ENCODE data around the gene MDM4.
"Not testable (repeated sequence)": the region's sequence is repeated elsewhere in the genome, so short reads cannot be mapped to it uniquely, and the experiment has no call there.

The MDM4 gene

DNA sequence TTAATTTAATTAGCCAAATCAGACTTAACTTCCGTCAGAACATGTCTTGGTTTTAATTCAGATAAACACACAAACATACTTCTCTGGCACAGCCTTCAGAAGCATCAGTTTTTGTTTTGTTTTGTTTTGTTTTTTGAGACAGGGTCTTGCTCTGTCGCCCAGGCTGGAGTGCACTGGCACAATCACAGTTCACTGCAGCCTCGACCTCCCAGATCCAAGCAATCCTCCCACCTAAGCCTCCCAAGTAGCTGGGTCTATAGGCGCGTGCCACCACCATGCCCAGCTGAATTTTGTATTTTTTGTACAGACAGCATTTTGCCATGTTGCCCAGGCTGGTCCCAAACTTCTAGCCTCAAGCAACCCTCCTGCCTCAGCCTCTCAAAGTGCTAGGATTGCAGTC, 34.7 kb downstream of the MDM4 start:
- H3K36me3 Mint-ChIP-seq (ENCODE audit: low read depth), result peaks cover 92% of the 10 kb centered on the region

DNA sequence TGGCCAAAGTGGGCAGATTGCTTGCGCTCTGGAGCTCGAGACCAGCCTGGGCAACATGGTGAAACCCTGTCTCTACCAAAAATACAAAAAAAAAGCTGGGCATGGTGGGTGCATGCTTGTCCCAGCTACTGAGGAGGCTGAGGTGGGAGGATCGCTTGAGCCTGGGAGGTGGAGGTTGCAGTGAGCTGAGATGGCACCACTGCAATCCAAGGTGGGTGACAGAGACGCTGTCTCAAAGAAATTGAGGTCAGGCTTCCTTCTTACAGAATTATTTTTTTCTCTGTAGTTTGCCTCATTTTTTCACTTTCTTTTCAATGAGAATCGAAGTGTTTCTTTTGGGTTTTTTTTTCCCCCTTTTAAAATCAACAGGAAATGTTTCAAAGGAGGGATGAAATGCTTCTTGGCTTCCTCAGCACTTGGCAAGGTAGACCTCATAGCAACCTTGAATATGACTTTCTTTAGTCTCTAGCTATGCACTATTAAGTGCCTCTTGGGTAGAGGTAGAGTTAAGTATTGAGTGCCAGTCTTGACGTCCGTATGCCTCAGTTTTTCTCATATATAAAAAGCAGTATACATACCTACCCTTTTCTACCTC, 40.3 kb downstream of the MDM4 start:
- DNase-seq, result no peak
- Mint-ChIP-seq H3K9me3 (no peaks in the 10 kb centered on the region), H3K27me3 (no peaks in the 10 kb centered on the region), H3K4me3 (no peak overlapping the region), H3K4me1 (ENCODE audit: low read depth) (peaks cover 40% of the 10 kb centered on the region), H3K36me3 (ENCODE audit: low read depth) (peaks cover 87% of the 10 kb centered on the region), H3K27ac (peak overlapping the region; percentile 67)

More for the DNA sequence above, 34.7 kb downstream of the MDM4 start:
- H3K9me3 Mint-ChIP-seq, result no peaks in the 10 kb centered on the region
- no peak for DNase-seq
- H3K4me1 Mint-ChIP-seq (ENCODE audit: low read depth), result peaks cover 30% of the 10 kb centered on the region
- H3K27me3 Mint-ChIP-seq, result no peaks in the 10 kb centered on the region
- H3K27ac Mint-ChIP-seq, result no peak overlapping the region
- H3K4me3 Mint-ChIP-seq, result no peak overlapping the region

DNA sequence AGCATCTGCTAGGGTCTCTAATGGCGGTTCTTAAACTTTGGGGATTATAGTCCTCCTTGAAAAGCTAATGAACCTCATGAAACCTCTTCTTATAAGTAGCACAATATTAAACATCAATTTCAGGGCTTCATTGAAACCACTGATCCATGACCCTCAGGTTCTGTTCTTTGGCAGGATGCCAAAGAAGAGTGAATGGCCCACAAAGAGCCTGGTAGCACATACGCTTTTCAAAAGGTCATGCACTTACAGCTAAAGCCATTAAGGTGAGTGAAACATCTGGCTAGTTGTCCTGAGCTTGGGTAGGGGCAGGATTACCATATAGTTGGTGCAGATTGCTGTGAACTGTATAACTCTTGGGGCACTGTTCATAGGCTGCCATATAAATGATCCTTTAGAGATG, 42.3 kb downstream of the MDM4 start:
- peaks cover 50% of the 10 kb centered on the region for H3K4me1 Mint-ChIP-seq (ENCODE audit: low read depth)
- no peak for DNase-seq
- H3K27me3 Mint-ChIP-seq, result no peaks in the 10 kb centered on the region
- H3K4me3 Mint-ChIP-seq, result no peak overlapping the region
- H3K9me3 Mint-ChIP-seq, result no peaks in the 10 kb centered on the region
- H3K36me3 Mint-ChIP-seq (ENCODE audit: low read depth), result peaks cover 85% of the 10 kb centered on the region
- H3K27ac Mint-ChIP-seq, result no peak overlapping the region

DNA sequence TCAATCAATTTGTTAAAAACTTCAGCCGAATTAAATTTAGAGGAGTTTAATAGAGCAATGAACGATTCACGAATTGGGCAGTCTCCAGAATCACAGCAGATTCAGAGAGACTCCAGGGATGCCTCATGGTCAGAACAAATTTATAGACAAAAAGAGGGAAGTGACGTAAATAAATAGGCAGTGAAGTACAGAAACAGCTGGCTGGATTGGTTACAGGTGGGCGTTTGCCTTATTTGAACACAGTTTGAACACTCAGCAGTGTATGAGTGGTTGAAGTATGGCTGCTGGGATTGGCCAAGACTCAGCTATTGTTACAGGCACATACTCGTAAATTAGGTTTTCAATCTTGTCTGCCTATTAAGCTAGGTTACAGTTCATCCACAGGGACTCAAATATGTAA, 43.8 kb downstream of the MDM4 start:
- Mint-ChIP-seq H3K36me3 (ENCODE audit: low read depth) (peaks cover 72% of the 10 kb centered on the region), H3K4me1 (ENCODE audit: low read depth) (peaks cover 56% of the 10 kb centered on the region)
- DNase-seq, H3K9me3 Mint-ChIP-seq, H3K27me3 Mint-ChIP-seq, H3K4me3 Mint-ChIP-seq, H3K27ac Mint-ChIP-seq: not testable (repeated sequence)

DNA sequence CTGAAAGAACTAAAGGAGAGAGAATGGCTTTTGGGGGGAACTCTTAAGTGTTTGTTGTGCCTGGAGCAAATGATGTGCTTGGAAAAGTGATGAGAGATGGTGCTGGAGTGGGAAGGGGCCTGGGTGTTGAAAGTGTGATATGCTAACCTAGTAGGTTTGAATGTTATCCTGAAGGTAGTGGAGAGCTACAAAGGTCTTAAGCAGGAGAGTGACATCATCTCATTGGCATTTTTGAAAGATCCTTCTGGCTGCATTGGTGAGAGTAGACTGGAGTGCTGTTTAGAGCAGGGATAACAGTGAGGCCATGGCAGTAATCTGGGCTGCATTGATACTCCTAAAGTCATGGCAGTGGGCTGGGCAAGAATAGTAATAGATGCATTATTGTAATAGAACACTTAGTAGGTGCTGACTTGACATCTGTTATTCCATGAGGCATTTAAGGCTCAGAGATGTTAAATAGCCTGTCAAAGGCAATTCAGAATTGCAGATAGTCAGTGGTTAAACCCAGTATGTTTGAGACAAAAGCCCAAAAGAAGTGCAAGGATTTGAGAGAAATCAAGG, 44.5 kb downstream of the MDM4 start:
- Mint-ChIP-seq H3K4me3 (no peak overlapping the region), H3K4me1 (ENCODE audit: low read depth) (peaks cover 59% of the 10 kb centered on the region), H3K9me3 (no peaks in the 10 kb centered on the region), H3K27me3 (no peaks in the 10 kb centered on the region), H3K27ac (no peak overlapping the region), H3K36me3 (ENCODE audit: low read depth) (peaks cover 70% of the 10 kb centered on the region)
- no peak for DNase-seq

DNA sequence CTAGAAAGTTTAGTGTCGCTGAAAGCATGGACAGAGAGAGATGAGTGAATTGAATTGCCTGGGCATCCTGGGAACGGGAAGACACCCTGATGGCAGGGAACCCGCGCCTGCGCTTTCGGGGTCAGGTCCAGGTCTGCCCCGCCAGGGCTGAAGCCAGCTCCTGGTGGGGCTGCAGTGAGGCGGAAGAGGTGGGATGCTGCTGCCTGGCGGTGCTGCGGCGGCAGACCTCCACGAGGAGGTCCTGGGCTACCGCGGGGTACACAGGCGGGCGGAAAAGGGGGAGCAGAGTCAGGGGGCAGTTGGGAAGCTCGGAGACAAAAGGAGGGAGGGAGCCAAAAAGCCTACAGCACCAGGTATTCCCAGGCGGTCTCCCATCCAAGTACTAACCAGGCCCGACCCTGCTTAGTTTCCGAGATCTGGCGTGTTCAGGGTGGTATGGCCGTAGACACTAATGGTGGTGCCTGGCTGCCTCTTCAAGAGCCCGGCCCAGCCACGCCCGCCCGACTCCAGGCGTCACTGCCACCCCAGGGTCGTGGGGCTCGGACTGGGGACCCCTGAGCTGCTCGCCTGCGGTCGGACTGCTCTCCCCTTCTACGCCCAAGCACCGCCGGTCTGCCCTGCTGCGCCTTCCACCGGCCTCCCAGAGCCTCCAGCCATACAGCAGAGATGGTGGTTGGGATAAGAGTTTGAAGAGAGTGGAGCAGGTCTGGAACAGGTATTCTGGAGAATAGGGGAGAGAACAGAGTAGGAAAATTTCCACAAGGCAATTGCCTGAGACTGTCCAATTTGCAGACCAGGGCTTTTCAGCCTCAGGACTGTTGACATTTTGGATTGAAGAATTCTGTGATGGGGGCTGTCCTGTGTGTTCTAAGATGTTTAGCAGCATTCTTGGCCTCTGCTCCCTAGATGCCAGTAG, 46.1 kb downstream of the MDM4 start:
- H3K27me3 Mint-ChIP-seq, result no peaks in the 10 kb centered on the region
- H3K4me3 Mint-ChIP-seq, result no peak overlapping the region
- H3K27ac Mint-ChIP-seq, result peak overlapping the region; percentile 66
- H3K4me1 Mint-ChIP-seq (ENCODE audit: low read depth), result peaks cover 55% of the 10 kb centered on the region
- peak; percentile 22 for DNase-seq
- H3K36me3 Mint-ChIP-seq (ENCODE audit: low read depth), result peaks cover 62% of the 10 kb centered on the region
- H3K9me3 Mint-ChIP-seq, result no peaks in the 10 kb centered on the region

DNA sequence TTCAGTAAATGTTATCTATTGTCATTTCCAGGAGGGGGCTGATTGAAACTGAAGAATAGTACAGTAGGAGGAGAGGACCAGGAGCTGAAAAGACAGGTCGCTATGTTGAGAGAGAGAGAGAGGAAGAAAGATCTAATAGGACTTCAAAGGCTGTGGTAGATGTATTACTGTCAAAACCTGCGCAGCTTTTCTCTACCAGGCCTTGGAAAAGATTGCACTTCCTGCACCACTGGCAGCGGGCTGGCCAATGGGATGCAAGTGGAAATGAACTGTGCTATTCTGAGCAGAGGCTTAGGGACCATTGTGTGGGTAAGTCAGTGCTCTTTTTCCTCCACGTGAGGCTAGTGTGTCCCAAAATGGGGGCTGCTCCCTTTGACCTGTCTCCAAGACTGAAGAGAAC, 47.1 kb downstream of the MDM4 start:
- H3K27me3 Mint-ChIP-seq, result no peaks in the 10 kb centered on the region
- H3K9me3 Mint-ChIP-seq, result no peaks in the 10 kb centered on the region
- peak; percentile 30 for DNase-seq
- peaks cover 55% of the 10 kb centered on the region for H3K4me1 Mint-ChIP-seq (ENCODE audit: low read depth)
- peaks cover 65% of the 10 kb centered on the region for H3K36me3 Mint-ChIP-seq (ENCODE audit: low read depth)
- H3K4me3 Mint-ChIP-seq, result no peak overlapping the region
- peak overlapping the region; percentile 66 for H3K27ac Mint-ChIP-seq

DNA sequence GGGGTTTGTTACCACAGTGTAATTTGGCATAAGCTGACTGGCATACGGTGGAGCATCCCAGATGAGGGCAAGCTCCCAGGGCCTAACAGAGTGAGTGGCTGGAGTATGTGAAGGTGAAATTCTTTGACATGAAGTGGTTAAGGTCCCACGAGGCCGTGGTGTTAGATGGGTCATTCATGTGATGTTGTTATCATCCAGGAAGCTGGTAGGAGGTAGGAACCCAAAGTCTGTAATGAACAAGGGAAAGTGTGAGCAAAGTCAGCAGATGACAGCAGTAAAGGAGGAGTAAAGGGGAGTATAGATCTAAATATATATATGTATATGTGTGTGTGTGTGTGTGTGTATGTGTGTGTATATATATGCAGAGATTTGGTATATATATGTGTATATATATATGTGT, 47.6 kb downstream of the MDM4 start:
- peak; percentile 26 for DNase-seq
- Mint-ChIP-seq H3K4me1 (ENCODE audit: low read depth) (peaks cover 55% of the 10 kb centered on the region), H3K4me3 (no peak overlapping the region), H3K27me3 (no peaks in the 10 kb centered on the region), H3K27ac (peak overlapping the region; percentile 66), H3K9me3 (no peaks in the 10 kb centered on the region), H3K36me3 (ENCODE audit: low read depth) (peaks cover 64% of the 10 kb centered on the region)

DNA sequence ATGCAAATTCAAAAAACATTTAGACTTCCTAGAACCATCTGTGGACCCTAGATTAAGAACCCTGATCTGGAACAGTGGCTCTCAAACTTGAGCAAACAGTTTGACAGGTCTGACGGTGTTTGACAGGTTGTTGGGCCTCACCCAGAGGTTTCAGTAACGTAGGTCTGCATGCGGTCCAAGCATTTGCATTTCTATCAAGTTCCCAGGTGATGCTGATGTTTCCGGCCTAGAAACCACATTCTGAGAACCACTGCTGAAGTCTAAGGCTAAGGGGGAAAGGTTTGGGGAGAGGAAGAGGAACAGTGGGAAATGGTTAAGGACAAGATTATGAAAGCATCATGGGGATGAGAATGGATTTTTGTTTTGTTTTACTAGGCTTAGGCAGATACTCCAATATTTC, 48.6 kb downstream of the MDM4 start:
- H3K4me1 Mint-ChIP-seq (ENCODE audit: low read depth), result peaks cover 55% of the 10 kb centered on the region
- H3K27me3 Mint-ChIP-seq, result no peaks in the 10 kb centered on the region
- H3K9me3 Mint-ChIP-seq, result no peaks in the 10 kb centered on the region
- DNase-seq, result peak; percentile 27
- H3K4me3 Mint-ChIP-seq, result no peak overlapping the region
- H3K27ac Mint-ChIP-seq, result peak overlapping the region; percentile 48
- H3K36me3 Mint-ChIP-seq (ENCODE audit: low read depth), result peaks cover 64% of the 10 kb centered on the region

DNA sequence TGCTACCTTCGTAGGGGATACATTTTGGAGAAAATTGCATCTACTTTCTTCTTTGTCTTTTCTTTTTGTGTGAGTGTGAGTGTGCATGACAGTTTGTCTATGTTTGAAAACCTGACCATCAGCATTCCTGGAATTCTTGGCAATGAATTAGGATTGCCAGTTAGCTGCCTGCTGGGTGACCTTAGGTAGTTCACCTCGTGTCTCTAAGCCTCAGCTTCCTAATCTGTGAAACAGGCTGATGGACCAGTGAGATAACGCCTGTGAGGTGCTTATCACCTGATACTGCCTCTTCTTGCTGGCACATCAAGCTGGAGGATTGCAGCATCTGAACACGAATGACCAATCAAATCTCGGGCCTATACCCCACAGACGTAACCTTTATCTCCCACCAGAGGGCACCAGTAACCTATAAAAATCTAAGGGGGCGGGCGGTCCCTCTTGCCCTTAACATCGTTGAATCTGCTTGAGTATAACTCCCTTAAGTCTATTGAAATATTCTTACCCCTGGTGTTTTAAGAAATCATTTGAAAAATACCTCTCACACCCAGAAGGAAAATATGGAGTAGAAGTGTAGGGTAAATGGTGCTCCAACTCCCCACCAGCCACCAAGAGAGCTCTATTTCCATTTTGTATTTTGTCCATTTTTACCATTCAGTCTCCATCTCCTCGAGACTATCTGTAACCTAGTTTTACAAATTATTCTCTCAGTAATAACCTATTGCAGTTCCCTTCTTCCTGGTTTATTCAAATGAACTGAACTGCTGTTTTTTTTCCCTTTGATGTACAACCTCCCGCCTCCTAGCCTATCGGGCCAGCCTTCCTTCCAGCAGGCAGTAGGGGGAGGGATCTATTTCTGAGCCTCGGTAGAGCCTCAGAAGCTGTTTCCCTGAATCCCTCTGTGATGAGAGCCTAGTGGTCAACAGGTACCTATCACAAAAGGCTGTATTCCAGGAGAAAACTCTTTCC, 49.7 kb downstream of the MDM4 start:
- Mint-ChIP-seq H3K4me3 (no peak overlapping the region), H3K36me3 (ENCODE audit: low read depth) (peaks cover 66% of the 10 kb centered on the region), H3K4me1 (ENCODE audit: low read depth) (peaks cover 50% of the 10 kb centered on the region), H3K27me3 (no peaks in the 10 kb centered on the region), H3K27ac (peak overlapping the region; percentile 74), H3K9me3 (no peaks in the 10 kb centered on the region)
- peak; percentile 47 for DNase-seq

DNA sequence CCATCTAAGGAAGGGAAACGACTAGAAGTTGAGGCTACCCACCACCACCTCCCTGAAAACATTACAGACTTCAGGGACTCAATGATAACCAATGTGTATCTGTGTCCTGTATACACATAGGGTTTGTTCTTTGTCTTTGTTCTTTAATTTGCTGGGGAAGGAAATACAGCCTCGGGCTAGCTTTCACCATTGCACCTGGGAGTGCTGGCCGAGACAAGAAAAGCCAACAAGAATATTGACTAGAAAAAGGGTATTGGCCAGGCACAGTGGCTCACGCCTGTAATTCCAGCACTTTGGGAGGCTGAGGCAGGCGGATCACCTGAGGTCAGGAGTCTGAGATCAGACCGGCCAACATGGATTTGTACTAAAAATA, 50.4 kb downstream of the MDM4 start:
- Mint-ChIP-seq H3K27ac (peak overlapping the region; percentile 23), H3K36me3 (ENCODE audit: low read depth) (peaks cover 67% of the 10 kb centered on the region)

DNA sequence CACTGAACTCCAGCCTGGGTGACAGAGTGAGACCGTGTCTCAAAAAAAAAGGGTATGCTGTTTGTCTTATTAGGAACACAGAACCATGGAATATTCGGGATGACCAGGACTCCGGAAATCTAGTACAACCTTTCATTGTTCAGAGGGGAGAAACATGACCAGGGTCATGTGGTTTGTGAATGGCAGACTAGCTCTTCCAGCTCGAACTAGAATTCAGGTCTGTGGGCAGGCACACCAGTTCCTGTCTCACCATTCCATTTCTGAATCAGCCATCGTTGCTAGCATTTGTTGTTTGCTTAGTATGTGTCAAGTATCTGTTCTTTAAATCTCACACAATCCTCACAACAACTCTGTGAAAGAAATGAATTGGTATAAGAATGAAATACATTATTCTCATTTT, 50.9 kb downstream of the MDM4 start:
- no peaks in the 10 kb centered on the region for H3K9me3 Mint-ChIP-seq
- no peak overlapping the region for H3K4me3 Mint-ChIP-seq
- no peak overlapping the region for H3K27ac Mint-ChIP-seq
- DNase-seq, result no peak
- peaks cover 40% of the 10 kb centered on the region for H3K4me1 Mint-ChIP-seq (ENCODE audit: low read depth)
- no peaks in the 10 kb centered on the region for H3K27me3 Mint-ChIP-seq
- H3K36me3 Mint-ChIP-seq (ENCODE audit: low read depth), result peaks cover 65% of the 10 kb centered on the region

More for the DNA sequence above, 50.4 kb downstream of the MDM4 start:
- H3K4me1 Mint-ChIP-seq (ENCODE audit: low read depth), result peaks cover 45% of the 10 kb centered on the region
- no peaks in the 10 kb centered on the region for H3K9me3 Mint-ChIP-seq
- DNase-seq, result peak; percentile 13
- H3K4me3 Mint-ChIP-seq, result no peak overlapping the region
- H3K27me3 Mint-ChIP-seq, result no peaks in the 10 kb centered on the region

DNA sequence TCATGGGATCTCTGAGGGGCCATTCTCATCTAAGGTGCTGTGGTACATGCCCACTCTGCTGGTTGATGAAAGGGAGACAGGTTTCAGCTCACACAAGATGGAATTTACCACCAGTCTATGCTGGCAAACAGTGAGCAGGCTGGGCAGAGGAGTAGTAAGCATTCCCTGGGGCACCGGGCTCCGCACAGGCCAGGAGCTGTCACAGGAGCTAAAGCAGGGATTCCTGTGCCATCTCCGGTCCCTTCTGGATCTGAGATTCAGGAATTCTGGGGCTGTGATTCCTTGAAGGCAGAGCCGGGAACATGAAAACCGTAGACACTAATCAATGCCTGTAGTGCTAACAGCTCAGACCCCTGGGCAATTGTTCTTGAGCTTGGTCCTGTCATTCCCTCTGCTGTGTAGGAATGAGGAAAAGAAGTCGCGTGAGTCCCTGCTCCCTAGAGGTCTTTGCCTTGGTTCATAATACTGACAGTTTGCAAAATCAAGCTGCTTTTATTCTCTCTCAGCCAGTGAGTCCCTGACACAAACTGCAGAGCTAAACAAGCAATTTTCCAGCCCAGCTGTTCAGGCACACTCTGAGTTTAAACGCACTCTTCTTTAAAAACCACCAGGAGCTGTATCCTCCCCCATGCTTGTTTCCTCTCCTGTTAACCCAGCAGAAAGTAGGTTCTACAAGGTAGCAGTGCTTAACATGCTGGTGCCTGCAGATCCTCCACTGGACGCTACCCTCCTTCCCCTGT, 52.5 kb downstream of the MDM4 start:
- DNase-seq, result peak; percentile 11
- Mint-ChIP-seq H3K36me3 (ENCODE audit: low read depth) (peaks cover 68% of the 10 kb centered on the region), H3K4me3 (no peak overlapping the region), H3K27me3 (no peaks in the 10 kb centered on the region), H3K27ac (no peak overlapping the region), H3K9me3 (no peaks in the 10 kb centered on the region), H3K4me1 (ENCODE audit: low read depth) (peaks cover 26% of the 10 kb centered on the region)

DNA sequence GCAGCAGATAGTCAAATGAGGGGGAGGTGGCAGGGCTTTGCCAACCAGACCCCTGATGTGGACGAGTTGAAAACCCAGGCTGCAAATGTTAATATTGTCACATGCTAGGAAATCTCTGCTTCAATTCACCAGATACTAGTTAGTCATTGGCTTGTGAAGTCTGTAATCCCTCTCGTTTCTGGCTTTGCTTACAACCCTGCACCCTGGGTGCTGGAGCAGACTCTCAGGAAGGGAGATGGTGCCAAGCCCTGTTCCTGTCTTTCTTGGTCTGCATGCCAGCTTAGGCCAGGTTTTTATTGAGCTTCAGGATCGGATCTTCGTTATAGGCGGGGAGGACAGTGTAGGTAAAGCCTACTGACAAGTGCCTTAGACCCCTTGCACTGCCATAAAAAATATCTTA, 53.3 kb downstream of the MDM4 start:
- DNase-seq, result peak; percentile 5
- Mint-ChIP-seq H3K9me3 (no peaks in the 10 kb centered on the region), H3K4me3 (no peak overlapping the region), H3K27me3 (no peaks in the 10 kb centered on the region), H3K36me3 (ENCODE audit: low read depth) (peaks cover 68% of the 10 kb centered on the region), H3K4me1 (ENCODE audit: low read depth) (peaks cover 22% of the 10 kb centered on the region), H3K27ac (no peak overlapping the region)
